ENCODE results near the gene PLA2G2E.

The PLA2G2E gene, protein sequence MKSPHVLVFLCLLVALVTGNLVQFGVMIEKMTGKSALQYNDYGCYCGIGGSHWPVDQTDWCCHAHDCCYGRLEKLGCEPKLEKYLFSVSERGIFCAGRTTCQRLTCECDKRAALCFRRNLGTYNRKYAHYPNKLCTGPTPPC

GRCh38 chr1:19923137-19923952 lies at the start of gene PLA2G2E:
Gene PLA2G2E (minus strand): TSS chr1:19923617. CDS start chr1:19923559, 58 bp downstream.
- DNase-seq (ENCODE audit: low read depth in 2 of 3, low spot score in 2 of 3) = no peak

DNA sequence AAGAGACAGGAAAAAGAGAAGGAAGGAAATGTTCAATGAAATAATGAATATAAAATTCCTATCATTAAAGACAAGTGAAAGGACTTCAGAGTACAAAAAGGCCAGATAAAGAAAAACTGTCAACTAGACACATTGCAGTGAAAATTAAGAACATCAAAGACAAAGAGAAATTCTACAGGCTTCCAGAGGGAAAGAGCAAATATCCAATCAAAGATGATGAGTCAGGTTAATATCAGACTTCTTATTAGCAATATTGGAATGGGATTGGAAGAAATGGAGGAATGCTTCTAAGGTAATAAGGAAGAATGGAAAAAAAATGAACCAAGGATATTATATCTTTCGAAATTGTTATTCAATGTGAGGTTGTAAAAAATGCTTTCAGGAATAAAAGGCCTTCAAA lies 48.2 kb upstream of the PLA2G2E start:
- no peak for DNase-seq (ENCODE audit: low read depth in 2 of 3, low spot score in 2 of 3)

DNA sequence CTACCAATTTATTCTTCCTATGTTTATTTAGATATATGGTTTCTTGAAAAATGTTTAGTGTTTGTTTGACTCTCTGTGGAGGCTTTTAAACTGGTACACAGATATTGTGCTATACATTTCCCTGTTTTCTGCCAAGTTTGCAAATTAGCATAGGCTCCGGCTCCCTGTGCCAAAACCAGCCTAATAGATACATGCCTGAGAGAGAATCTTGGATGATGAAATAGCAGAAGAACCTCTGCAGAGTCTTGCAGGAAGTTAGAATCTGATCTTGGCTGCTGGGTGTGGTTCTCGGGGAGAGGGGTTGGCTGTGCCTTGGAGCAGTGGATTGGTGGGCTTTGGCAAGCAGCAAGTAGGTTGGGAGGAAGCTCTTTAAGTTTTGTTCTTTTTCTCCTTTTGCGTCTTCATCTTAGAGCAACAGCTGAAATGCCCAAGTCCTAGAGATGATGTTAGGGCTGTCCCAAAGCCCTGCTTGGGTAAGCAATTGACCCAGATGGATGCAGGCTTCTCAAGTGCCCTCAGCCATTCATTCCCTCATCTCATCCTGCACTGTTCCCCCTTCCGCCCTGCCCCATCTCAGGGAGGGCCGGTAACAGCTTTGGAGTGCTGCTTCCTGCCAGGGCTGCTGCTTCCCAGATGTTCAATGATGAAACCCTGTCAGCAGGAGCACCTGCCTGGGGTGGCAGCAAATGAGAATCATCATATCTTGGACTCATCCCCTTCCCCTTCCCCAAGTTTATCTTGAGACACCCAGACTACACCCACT lies 46.7 kb upstream of the PLA2G2E start:
- DNase-seq (ENCODE audit: low read depth in 2 of 3, low spot score in 2 of 3) = no peak

- DNase-seq (ENCODE audit: low read depth in 2 of 3, low spot score in 2 of 3) = no peak
These were observed 44.4 kb upstream of the PLA2G2E start for GRCh38 chr1:19967808-19968207.

GRCh38 chr1:19964542-19964941 lies 41.1 kb upstream of the PLA2G2E start:
- no peak for DNase-seq (ENCODE audit: low read depth in 2 of 3, low spot score in 2 of 3)

GRCh38 chr1:19963636-19964035 lies 40.2 kb upstream of the PLA2G2E start:
- no peak for DNase-seq (ENCODE audit: low read depth in 2 of 3, low spot score in 2 of 3)

GRCh38 chr1:19960591-19960990 lies 37.2 kb upstream of the PLA2G2E start:
- no peak for DNase-seq (ENCODE audit: low read depth in 2 of 3, low spot score in 2 of 3)

DNA sequence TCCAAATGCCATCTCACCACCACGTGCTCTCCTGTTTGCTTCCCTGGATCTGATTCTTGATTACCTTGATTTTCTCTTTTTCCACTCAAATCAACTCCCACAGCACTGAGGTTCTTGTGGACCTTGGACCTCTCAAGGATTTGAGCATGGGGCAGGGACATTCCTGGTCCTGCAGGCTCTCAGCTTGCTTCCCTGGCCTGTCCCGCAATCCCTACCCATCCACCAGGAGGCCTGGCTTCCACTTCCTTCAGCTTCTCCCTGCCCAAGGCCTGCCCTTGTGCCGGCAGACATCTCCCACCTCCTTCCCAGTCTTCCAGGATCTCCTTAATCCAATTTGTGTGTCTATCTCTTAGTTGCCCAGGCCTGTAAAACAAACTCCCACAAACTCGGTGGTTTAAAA lies 34.4 kb upstream of the PLA2G2E start:
- DNase-seq (ENCODE audit: low read depth in 2 of 3, low spot score in 2 of 3) = no peak

DNA sequence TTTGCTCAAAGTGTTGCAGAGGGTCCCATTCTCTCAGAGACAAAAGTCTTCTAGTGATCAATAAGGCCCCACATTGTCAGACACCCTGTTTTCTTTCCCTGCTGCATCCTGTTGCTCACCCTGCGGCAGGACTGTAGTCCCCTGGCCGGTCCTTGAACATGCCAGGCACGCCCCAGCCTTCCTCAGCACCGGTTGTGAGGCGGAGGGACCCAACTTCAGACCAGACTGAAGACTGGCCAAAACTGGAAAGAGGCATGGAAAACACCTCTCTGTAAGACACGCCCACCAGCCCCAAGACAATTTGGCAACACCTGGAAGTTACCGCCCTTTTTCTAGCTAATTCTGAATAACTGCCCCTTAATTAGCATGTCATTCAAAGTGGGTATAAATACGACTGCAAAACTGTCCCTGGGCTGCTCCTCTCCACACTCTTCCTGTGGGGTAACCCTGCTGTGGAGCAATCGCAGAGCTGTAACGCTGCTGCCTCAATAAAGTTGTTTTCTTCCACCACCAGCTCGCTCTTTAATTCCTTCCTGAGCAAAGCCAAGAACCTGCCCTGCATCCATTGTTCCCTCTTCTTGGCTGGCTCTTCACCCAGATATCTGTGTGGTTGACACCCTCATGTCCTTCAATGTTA lies 32.2 kb upstream of the PLA2G2E start:
- DNase-seq (ENCODE audit: low read depth in 2 of 3, low spot score in 2 of 3) = no peak

GRCh38 chr1:19954059-19954458 lies 30.6 kb upstream of the PLA2G2E start:
- no peak for DNase-seq (ENCODE audit: low read depth in 2 of 3, low spot score in 2 of 3)

- no peak for DNase-seq (ENCODE audit: low read depth in 2 of 3, low spot score in 2 of 3)
These were observed 25.6 kb upstream of the PLA2G2E start for GRCh38 chr1:19949016-19949415.

DNA sequence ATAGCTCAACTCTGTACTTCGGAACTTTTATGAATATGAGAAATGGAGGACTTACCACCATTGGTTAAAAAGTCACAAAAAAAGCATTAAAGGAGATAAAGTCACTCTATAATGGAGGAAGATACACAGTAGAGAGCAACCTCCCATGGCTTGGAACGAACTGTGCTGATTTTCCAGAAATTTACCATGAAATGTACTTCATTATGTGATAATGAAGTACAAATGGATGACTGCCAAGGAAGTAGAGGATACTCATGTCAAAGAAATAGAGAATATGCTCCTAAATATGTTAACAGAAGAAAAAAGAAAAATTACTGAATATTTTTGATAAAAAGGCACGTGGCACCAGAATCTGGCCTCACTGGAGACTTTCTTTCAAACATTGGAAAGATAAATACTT lies 23.6 kb upstream of the PLA2G2E start:
- DNase-seq (ENCODE audit: low read depth in 2 of 3, low spot score in 2 of 3) = no peak

DNA sequence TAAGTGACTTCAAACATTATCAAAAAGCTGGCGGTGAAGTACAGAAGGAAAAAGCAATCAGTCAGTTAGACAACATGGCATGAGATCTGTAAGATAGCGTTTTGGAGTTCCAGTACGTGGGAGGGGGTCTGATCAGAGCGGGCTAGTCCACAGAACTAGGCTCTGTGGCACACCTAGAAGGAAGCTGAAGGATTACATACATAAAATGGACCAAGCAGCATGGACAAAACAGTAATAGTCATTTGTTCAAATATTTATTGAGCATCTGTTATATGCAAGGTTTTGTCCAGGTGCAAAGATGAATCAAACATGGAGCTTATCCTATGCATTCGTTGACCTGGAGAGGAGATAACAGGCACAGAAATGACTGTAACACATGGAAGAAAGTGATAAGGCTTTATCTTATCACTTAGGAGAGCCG lies 22.9 kb upstream of the PLA2G2E start:
- no peak for DNase-seq (ENCODE audit: low read depth in 2 of 3, low spot score in 2 of 3)

DNA sequence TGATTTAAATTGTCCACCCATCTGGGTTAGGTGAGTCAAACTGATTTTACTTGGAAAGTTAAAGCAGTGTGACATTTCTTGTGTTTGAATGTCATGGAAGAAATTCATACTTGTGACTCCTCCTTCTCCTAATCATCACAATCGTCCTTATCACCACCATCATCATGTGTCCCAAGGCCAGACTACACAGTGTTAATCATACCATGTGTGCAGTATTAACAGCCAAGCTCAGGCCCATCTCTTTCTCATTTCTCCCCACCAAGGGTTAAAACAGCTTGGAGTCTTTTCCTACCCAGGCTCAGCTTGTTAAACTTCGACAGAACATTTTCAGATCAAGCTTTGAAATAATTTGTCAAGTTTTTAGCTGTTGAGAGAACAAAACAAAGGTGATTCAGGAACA lies 22.5 kb upstream of the PLA2G2E start:
- DNase-seq (ENCODE audit: low read depth in 2 of 3, low spot score in 2 of 3) = no peak

DNA sequence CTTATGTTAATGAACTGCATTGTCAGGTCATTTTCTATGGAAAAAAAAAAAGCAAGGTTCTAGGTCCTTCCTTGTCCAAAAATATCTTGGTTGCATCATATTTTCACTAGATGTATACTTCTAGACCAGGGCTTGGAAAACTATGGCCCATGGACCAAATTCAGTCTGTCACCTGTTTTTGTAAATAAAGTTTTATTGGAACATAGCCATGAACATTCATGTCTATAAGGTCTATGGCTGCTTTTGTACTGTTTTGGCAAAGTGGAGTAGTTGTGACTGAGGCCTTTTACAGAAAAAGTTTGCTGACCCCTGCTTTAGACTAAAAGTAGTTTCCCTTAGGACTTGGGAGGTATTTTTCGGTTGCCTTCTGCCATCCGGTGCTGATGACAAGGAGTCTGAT lies 19.2 kb upstream of the PLA2G2E start:
- no peak for DNase-seq (ENCODE audit: low read depth in 2 of 3, low spot score in 2 of 3)

DNA sequence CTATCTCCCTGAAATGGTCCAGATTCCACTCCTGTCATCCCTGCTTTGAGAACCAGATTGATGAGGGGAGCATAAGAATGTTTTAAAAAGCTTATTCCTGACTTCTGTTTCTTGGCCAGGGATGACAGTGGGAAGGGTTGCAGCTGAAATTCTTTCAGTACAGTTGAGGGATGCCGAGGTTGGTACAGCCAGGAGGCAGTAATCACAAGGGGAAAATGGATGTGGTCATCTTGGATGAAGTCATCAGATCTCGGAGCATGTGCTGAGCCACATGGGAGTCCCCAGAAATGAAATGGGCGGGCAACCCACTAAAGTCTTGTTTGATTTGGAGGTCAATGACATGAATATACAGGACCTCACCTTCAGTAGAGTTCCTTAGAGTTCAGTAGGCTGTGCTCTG lies 18.7 kb upstream of the PLA2G2E start:
- DNase-seq (ENCODE audit: low read depth in 2 of 3, low spot score in 2 of 3) = no peak

DNA sequence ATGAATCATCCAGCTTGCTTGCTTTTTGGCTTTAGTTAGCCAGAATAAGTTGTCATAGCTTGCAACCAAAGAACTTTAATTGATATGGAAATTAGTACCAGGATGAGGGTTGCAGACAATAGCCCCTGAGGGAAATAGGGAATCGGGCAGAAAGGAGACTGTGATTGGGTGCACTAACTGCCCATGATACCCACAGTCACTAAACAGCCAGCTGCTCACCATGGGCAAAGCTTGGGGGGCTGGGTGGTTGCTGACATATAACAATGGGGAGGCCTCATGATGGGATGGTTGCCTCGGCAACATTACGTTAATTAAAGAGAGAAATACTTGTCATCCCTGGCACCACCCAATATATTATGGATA lies 17.8 kb upstream of the PLA2G2E start:
- DNase-seq (ENCODE audit: low read depth in 2 of 3, low spot score in 2 of 3) = no peak

GRCh38 chr1:19940486-19941205 lies 17.2 kb upstream of the PLA2G2E start:
- DNase-seq (ENCODE audit: low read depth in 2 of 3, low spot score in 2 of 3) = no peak

DNA sequence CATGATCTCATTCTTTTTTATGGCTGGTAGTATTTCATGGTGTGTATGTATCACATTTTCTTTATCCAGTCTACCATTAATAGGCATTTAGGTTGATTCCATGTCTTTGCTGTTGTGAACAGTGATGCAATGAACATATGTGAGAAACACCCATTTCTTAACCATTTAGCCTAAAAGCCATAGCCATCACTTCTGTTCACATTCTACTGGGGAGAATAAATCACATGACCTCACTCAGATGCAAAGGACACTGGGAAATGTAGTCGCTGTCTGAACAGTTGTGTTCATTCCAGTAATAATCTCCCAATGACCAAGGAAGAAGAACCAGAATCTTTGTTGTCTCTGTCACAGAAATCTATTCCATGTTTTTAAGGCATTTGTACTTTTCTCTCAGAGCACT lies 15.1 kb upstream of the PLA2G2E start:
- DNase-seq (ENCODE audit: low read depth in 2 of 3, low spot score in 2 of 3) = no peak

- no peak for DNase-seq (ENCODE audit: low read depth in 2 of 3, low spot score in 2 of 3)
These were observed 12.8 kb upstream of the PLA2G2E start for GRCh38 chr1:19936061-19936750.

GRCh38 chr1:19934336-19934735 lies 10.9 kb upstream of the PLA2G2E start:
- no peak for DNase-seq (ENCODE audit: low read depth in 2 of 3, low spot score in 2 of 3)

Measured in activated CD8-positive, alpha-beta memory T cell treated with anti-CD3 and anti-CD28 coated beads for 48 hours (primary cell).